Neutrophil (primary cell): Measurements from ENCODE around the gene AGXT.

Experiments
- H3K27ac ChIP-seq: fragments of 200-600 bp; sonication (generic); 2 replicates; pipeline ENCODE4 v1.5.1; 2016; ENCODE audit warnings: mild to moderate bottlenecking, moderate library complexity
- H3K27me3 ChIP-seq: fragments of 200-600 bp; sonication (generic); 2 replicates; pipeline ENCODE4 v1.6.0; 2016; ENCODE audit warnings: mild to moderate bottlenecking
- H3K36me3 ChIP-seq: fragments of 200-600 bp; sonication (generic); 2 replicates; pipeline ENCODE4 v1.5.1; 2017
- H3K4me1 ChIP-seq, 2 experiments: fragments of 200-600 bp in 1 of 2; sonication (generic) in 1 of 2; 1 replicate in 1 of 2; 2 replicates in 1 of 2; pipeline versions ENCODE4 v1.5.1 to v1.6.1; 2013 to 2016; ENCODE audit warnings: low read depth in 1 of 2, low read length in 1 of 2, mild to moderate bottlenecking in 1 of 2, moderate library complexity in 1 of 2; ENCODE audit not compliant: control insufficient read depth in 1 of 2, insufficient read depth in 1 of 2
- H3K4me3 ChIP-seq, 2 experiments: fragments of 200-600 bp in 1 of 2; sonication (generic) in 1 of 2; 1 replicate in 1 of 2; 2 replicates in 1 of 2; pipeline ENCODE4 v1.5.1; 2013 to 2016; ENCODE audit warnings: low read depth in 1 of 2, low read length in 1 of 2, mild to moderate bottlenecking in 1 of 2, moderate library complexity in 1 of 2
- H3K9me3 ChIP-seq: fragments of 200-600 bp; sonication (generic); 2 replicates; pipeline ENCODE4 v1.5.1; 2016
- CTCF ChIP-seq: fragments of 200-600 bp; sonication (generic); IDR thresholded peaks from 2 replicates; pipeline ENCODE4 v1.5.1; 2016; ENCODE audit warnings: antibody characterized with exemption

Gene AGXT

GRCh38 chr2:240917684-240918257 is 49.1 kb downstream of the AGXT start:
- TF ChIP-seq CTCF, result no peak
- H3K9me3 ChIP-seq, result no peaks in the 10 kb centered on the region
- H3K27ac ChIP-seq, result no peak overlapping the region
- peaks cover 33% of the 10 kb centered on the region for H3K27me3 ChIP-seq
- H3K4me1 ChIP-seq, result no peaks in the 10 kb centered on the region
- no peak overlapping the region for H3K4me3 ChIP-seq
- H3K36me3 ChIP-seq, result no peaks in the 10 kb centered on the region

- H3K36me3 ChIP-seq, result no peaks in the 10 kb centered on the region
- H3K4me1 ChIP-seq, result no peaks in the 10 kb centered on the region
- peaks cover 33% of the 10 kb centered on the region for H3K27me3 ChIP-seq
- no peaks in the 10 kb centered on the region for H3K9me3 ChIP-seq
- H3K4me3 ChIP-seq, result no peak overlapping the region
- no peak for TF ChIP-seq CTCF
- no peak overlapping the region for H3K27ac ChIP-seq
These were observed 49.9 kb downstream of the AGXT start for GRCh38 chr2:240918258-240919091.

GRCh38 chr2:240919161-240919781 is 50.6 kb downstream of the AGXT start:
- peaks cover 33% of the 10 kb centered on the region for H3K27me3 ChIP-seq
- H3K27ac ChIP-seq, result no peak overlapping the region
- no peaks in the 10 kb centered on the region for H3K9me3 ChIP-seq
- no peaks in the 10 kb centered on the region for H3K36me3 ChIP-seq
- no peak for TF ChIP-seq CTCF
- H3K4me3 ChIP-seq, result no peak overlapping the region
- H3K4me1 ChIP-seq, result no peaks in the 10 kb centered on the region

- H3K4me1 ChIP-seq, result no peaks in the 10 kb centered on the region
- no peak for TF ChIP-seq CTCF
- H3K27me3 ChIP-seq, result peaks cover 25% of the 10 kb centered on the region
- no peaks in the 10 kb centered on the region for H3K9me3 ChIP-seq
- no peak overlapping the region for H3K27ac ChIP-seq
- H3K4me3 ChIP-seq, result no peak overlapping the region
- no peaks in the 10 kb centered on the region for H3K36me3 ChIP-seq
These were observed 51.5 kb downstream of the AGXT start for GRCh38 chr2:240919786-240920782.

- Histone ChIP-seq H3K9me3 (no peaks in the 10 kb centered on the region), H3K4me1 (no peaks in the 10 kb centered on the region), H3K27me3 (peaks cover 18% of the 10 kb centered on the region), H3K4me3 (no peak overlapping the region), H3K27ac (no peak overlapping the region), H3K36me3 (no peaks in the 10 kb centered on the region)
- no peak for TF ChIP-seq CTCF
These were observed 52.2 kb downstream of the AGXT start for GRCh38 chr2:240920783-240921231.
